Measurements from ENCODE around the gene KRT26.

- TF ChIP-seq CTCF (IDR thresholded peaks at IDR 0.05; ENCODE audit: borderline replicate concordance, extremely low read depth, low read length, poor library complexity, severe bottlenecking) (no peak), EZH2 (IDR thresholded peaks at IDR 0.05; ENCODE audit: borderline replicate concordance, low read depth, low read length, severe bottlenecking) (no peak)
Measured at GRCh38 chr17:40750391-40750790, 21.6 kb downstream of the KRT26 start.

Measured in DND-41 (cell line).